Astrocyte (in vitro differentiated cells and primary cell): ENCODE measurements around the gene PPP1R12A.

ENCODE experiments used
- CTCF ChIP-seq: IDR thresholded peaks from 2 replicates; pipeline ENCODE4 v1.5.1; 2011; ENCODE audit warnings: low read depth, mild to moderate bottlenecking, inconsistent platforms, low read length, moderate library complexity; ENCODE audit not compliant: insufficient read depth
- EZH2 ChIP-seq: IDR thresholded peaks from 2 replicates; pipeline ENCODE4 v1.6.1; 2012; ENCODE audit warnings: mild to moderate bottlenecking, low read length, inconsistent platforms; ENCODE audit not compliant: insufficient read depth

DNA sequence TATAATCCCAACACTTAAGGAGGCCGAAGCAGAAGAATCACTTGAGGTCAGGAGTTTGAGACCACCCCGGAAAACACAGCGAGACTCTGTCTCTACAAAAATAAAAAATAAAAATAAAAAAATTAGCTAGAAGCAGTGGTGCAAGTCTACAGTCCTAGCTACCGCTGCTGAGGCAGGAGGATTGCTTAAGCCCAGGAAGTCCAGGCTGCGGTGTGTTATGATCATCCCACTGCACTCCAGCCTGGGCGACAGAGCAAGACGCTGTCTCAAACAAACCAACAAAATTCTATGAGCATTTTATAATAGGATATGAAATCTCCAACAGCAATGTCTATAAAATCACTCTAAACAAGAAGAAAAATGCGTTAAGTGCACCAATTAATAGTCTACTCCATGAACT, 75.3 kb downstream of the PPP1R12A start:
- TF ChIP-seq EZH2 (no peak), CTCF (no peak)
